GM21717 (cell line): ENCODE data around the gene METTL16.

Experiments used
- ATAC-seq: cut with Tn5 transposase; IDR thresholded peaks from one replicate; pipeline ENCODE4 v1.9.1; 2021; ENCODE audit warnings: mild to moderate bottlenecking, moderate library complexity; ENCODE audit not compliant: unreplicated experiment

METTL16 gene

GRCh38 chr17:2416010-2416734, 95.5 kb downstream of the METTL16 start:
- no peak for ATAC-seq

GRCh38 chr17:2415081-2415480, 96.6 kb downstream of the METTL16 start:
- ATAC-seq: no peak

- ATAC-seq: no peak
Measured at GRCh38 chr17:2414446-2415064, 97.1 kb downstream of the METTL16 start.

GRCh38 chr17:2412561-2413021, 99.1 kb downstream of the METTL16 start:
- no peak for ATAC-seq

- no peak for ATAC-seq
Measured at GRCh38 chr17:2410951-2411350, 100.7 kb downstream of the METTL16 start.

- no peak for ATAC-seq
Measured at GRCh38 chr17:2406903-2407790, 104.5 kb downstream of the METTL16 start.

- ATAC-seq: no peak
Measured at GRCh38 chr17:2406271-2406902, 105.3 kb downstream of the METTL16 start.

GRCh38 chr17:2405247-2405926, 106.3 kb downstream of the METTL16 start:
- no peak for ATAC-seq

GRCh38 chr17:2403044-2403443, 108.6 kb downstream of the METTL16 start:
- ATAC-seq: no peak

- no peak for ATAC-seq
Measured at GRCh38 chr17:2402544-2402943, 109.1 kb downstream of the METTL16 start.

- ATAC-seq: peak; percentile 47
Measured at GRCh38 chr17:2401426-2402221, 110.1 kb downstream of the METTL16 start.

- peak; percentile 26 for ATAC-seq
Measured at GRCh38 chr17:2400877-2401425, 110.7 kb downstream of the METTL16 start, which contains the start of gene MNT. Gene MNT (minus strand): TSS chr17:2401060. CDS start chr17:2400712, 348 bp downstream.

GRCh38 chr17:2400474-2400866, 111.2 kb downstream of the METTL16 start:
- ATAC-seq: no peak

GRCh38 chr17:2399572-2400473, 111.9 kb downstream of the METTL16 start:
- ATAC-seq: peak; percentile 33

- no peak for ATAC-seq
Measured at GRCh38 chr17:2398655-2399571, 112.8 kb downstream of the METTL16 start.

- no peak for ATAC-seq
Measured at GRCh38 chr17:2398182-2398581, 113.5 kb downstream of the METTL16 start.
